Measurements from ENCODE around the gene IQCM.
"Not testable (repeated sequence)": the region's sequence is repeated elsewhere in the genome, so short reads cannot be mapped to it uniquely, and the experiment has no call there.

The IQCM gene

DNA sequence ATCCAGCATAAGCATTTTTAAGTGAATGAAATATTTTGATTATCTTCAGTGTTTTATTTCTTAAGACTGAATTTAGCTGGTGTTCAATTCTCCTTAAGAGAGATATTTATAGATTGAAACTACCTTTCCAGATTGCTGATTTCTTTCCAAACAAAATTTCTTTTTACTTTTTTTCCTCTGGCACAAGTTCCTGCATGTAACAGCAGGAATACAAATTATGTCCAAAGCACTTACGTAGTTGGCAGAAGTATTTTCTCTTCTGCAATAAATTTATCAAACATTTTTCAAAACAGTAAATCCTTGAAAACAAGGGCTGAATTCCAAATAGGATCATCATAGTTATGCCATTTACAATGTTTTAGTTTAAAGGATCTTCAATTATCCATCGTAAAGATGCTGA is 412.6 kb downstream of the IQCM start:
- no peaks in the 10 kb centered on the region for H3K4me1 ChIP-seq (ENCODE audit: control insufficient read depth, insufficient read depth, low read length)
- H3K9me3 ChIP-seq (ENCODE audit: control insufficient read depth in 2 of 2, low read length in 2 of 2) = no peaks in the 10 kb centered on the region
- H3K4me3 ChIP-seq (ENCODE audit: low read length in 2 of 2) = no peak overlapping the region
- no peaks in the 10 kb centered on the region for H3K36me3 ChIP-seq (ENCODE audit: control insufficient read depth in 2 of 2, insufficient read depth in 2 of 2, low read length in 2 of 2)
- no peaks in the 10 kb centered on the region for H3K27me3 ChIP-seq (ENCODE audit: control insufficient read depth in 1 of 2, insufficient read depth in 2 of 2, low read length in 2 of 2)
- no peak overlapping the region for H3K9ac ChIP-seq (ENCODE audit: low read length in 2 of 2)
- no peak overlapping the region for H3K27ac ChIP-seq (ENCODE audit: low read length)

DNA sequence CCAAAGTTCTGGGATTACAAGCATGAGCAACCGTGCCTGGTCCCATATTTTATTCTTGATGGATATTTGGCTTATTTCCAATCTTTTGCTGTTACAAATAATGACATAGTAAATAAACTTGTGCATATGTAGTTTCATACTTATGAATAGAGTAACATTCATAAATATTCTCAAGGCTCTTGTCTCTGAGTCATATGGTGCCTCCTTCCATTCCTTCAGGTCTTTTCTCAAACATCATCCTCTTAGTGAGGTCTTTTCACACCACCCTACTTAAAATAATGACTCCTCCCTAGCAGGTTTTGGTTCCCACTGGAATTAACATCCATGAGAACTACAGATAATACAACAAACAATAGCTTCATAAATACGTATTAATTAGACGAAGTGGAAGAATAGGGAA is 416.6 kb downstream of the IQCM start:
- H3K9me3 ChIP-seq (ENCODE audit: control insufficient read depth in 2 of 2, low read length in 2 of 2) = no peaks in the 10 kb centered on the region
- no peaks in the 10 kb centered on the region for H3K27me3 ChIP-seq (ENCODE audit: control insufficient read depth in 1 of 2, insufficient read depth in 2 of 2, low read length in 2 of 2)
- H3K9ac ChIP-seq (ENCODE audit: low read length in 2 of 2) = no peak overlapping the region
- H3K4me1 ChIP-seq (ENCODE audit: control insufficient read depth, insufficient read depth, low read length) = no peaks in the 10 kb centered on the region
- no peak overlapping the region for H3K4me3 ChIP-seq (ENCODE audit: low read length in 2 of 2)
- no peaks in the 10 kb centered on the region for H3K36me3 ChIP-seq (ENCODE audit: control insufficient read depth in 2 of 2, insufficient read depth in 2 of 2, low read length in 2 of 2)
- H3K27ac ChIP-seq (ENCODE audit: low read length) = no peak overlapping the region

DNA sequence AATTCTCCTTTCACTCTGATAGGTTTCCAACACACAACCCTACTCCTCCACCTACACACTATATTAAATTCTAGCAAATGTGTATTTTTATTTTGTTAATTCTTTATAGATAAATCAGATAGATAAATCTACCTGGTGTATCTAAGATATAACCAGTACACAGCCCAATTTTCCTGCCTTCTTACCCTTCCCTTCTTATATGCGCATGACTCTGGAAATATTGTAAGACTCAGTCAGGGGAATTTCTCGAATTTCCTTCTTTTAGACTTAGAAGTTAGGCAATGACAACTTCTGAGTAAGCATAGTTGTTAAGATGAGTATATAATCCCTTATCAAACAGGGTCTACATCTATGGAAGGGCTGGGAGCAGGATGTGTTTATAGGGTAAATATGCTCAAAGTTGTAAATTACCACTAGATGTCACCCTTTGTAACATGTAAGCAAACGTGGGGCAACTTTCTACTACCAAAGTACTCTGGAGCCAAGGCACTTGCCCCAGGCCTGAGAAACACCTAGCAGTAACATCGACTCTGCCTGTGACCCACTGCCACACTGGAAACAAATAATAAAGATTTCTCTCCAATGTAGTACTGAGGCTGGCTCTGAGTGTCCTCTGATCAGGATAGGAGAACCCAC is 444.7 kb downstream of the IQCM start:
- H3K36me3 ChIP-seq (ENCODE audit: control insufficient read depth in 2 of 2, insufficient read depth in 2 of 2, low read length in 2 of 2) = no peaks in the 10 kb centered on the region
- no peaks in the 10 kb centered on the region for H3K27me3 ChIP-seq (ENCODE audit: control insufficient read depth in 1 of 2, insufficient read depth in 2 of 2, low read length in 2 of 2)
- no peaks in the 10 kb centered on the region for H3K4me1 ChIP-seq (ENCODE audit: control insufficient read depth, insufficient read depth, low read length)
- H3K9me3 ChIP-seq (ENCODE audit: control insufficient read depth in 2 of 2, low read length in 2 of 2) = no peaks in the 10 kb centered on the region
- no peak overlapping the region for H3K9ac ChIP-seq (ENCODE audit: low read length in 2 of 2)
- no peak overlapping the region for H3K27ac ChIP-seq (ENCODE audit: low read length)
- no peak overlapping the region for H3K4me3 ChIP-seq (ENCODE audit: low read length in 2 of 2)

DNA sequence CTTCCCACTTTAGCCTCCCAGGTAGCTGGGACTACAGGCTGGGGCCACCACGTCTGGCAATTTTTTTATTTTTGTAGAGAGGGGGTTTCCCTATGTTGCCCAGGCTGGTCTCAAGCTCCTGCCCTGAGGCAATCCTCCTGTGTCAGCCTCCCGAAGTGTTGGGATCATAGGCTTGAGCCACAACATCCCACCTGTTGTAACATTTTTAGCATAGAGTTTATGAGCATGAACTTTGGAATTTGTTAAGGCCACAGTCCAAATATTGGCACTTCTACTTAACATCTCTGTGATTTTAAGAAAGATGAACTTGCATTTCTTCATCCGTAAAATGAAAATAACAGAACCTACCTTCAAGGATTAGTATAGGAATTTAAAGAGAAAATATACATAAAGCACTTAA is 445.6 kb downstream of the IQCM start:
- Histone ChIP-seq H3K4me3 (ENCODE audit: low read length in 2 of 2) (no peak overlapping the region), H3K27me3 (ENCODE audit: control insufficient read depth in 1 of 2, insufficient read depth in 2 of 2, low read length in 2 of 2) (no peaks in the 10 kb centered on the region), H3K9me3 (ENCODE audit: control insufficient read depth in 2 of 2, low read length in 2 of 2) (no peaks in the 10 kb centered on the region), H3K4me1 (ENCODE audit: control insufficient read depth, insufficient read depth, low read length) (no peaks in the 10 kb centered on the region), H3K9ac (ENCODE audit: low read length in 2 of 2) (no peak overlapping the region), H3K27ac (ENCODE audit: low read length) (no peak overlapping the region), H3K36me3 (ENCODE audit: control insufficient read depth in 2 of 2, insufficient read depth in 2 of 2, low read length in 2 of 2) (no peaks in the 10 kb centered on the region)

DNA sequence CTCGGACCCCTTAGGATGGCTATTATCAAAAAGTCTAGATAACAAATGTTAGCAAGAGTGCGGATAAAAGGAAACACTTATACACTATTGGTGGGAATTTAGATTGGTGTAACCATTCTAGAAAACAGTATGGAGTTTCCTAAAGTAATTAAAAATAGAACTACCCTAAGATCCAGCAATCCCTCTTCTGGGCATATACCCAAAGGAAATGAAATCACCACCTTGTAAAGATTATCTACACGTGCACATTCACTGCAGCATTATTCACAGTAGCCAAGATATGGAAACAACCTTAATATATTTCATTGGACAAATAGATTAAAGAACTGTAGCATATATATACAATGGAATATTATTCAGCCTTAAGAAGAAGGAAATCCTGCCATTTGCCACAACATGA is 462.4 kb downstream of the IQCM start:
- no peaks in the 10 kb centered on the region for H3K4me1 ChIP-seq (ENCODE audit: control insufficient read depth, insufficient read depth, low read length)
- no peaks in the 10 kb centered on the region for H3K36me3 ChIP-seq (ENCODE audit: control insufficient read depth in 2 of 2, insufficient read depth in 2 of 2, low read length in 2 of 2)
- no peak overlapping the region for H3K9ac ChIP-seq (ENCODE audit: low read length in 2 of 2)
- H3K9me3 ChIP-seq (ENCODE audit: control insufficient read depth in 2 of 2, low read length in 2 of 2) = no peaks in the 10 kb centered on the region
- H3K27ac ChIP-seq (ENCODE audit: low read length) = no peak overlapping the region
- no peak overlapping the region for H3K4me3 ChIP-seq (ENCODE audit: low read length in 2 of 2)
- no peaks in the 10 kb centered on the region for H3K27me3 ChIP-seq (ENCODE audit: control insufficient read depth in 1 of 2, insufficient read depth in 2 of 2, low read length in 2 of 2)

DNA sequence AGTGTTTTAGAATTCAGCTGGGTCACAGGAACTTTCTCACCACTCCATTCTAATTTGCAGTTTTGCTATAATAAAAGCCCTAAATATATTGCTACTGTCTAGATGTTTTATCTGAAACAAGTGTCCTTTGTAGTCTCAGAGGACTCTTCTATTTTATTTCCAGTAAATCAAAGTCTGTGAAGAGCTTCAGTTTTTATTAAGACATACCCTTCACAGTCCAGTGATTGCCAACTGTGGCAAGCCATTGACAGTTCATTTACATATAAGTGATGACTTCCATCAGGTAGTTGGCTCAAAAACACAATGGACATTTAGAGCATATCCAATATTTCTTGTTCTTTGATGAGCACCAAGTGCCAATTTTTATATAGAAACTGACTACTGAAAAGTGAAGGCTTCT is 466.1 kb downstream of the IQCM start:
- no peaks in the 10 kb centered on the region for H3K36me3 ChIP-seq (ENCODE audit: control insufficient read depth in 2 of 2, insufficient read depth in 2 of 2, low read length in 2 of 2)
- no peak overlapping the region for H3K27ac ChIP-seq (ENCODE audit: low read length)

DNA sequence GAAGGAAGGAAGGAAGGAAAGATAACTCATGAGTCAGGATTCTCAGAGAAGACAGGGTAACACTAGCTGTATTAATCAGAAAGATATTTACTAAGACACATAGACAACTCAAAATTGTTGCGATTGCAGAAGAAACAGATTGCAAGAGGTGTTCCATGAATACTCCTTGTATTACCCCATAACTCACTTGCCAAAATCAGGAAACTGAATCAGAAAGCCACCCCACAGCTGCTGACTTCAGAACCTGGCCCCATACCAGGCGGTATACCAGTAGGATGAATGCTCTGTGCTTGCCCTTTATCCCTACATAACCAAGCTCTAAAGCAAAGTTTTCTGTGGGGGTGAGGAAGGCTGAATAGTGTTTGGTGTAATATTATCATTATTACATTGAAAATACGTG is 468.5 kb downstream of the IQCM start:
- no peaks in the 10 kb centered on the region for H3K36me3 ChIP-seq (ENCODE audit: control insufficient read depth in 2 of 2, insufficient read depth in 2 of 2, low read length in 2 of 2)
- no peak overlapping the region for H3K27ac ChIP-seq (ENCODE audit: low read length)
- H3K4me1 ChIP-seq (ENCODE audit: control insufficient read depth, insufficient read depth, low read length) = no peaks in the 10 kb centered on the region
- H3K9me3 ChIP-seq (ENCODE audit: control insufficient read depth in 2 of 2, low read length in 2 of 2) = no peaks in the 10 kb centered on the region
- no peaks in the 10 kb centered on the region for H3K27me3 ChIP-seq (ENCODE audit: control insufficient read depth in 1 of 2, insufficient read depth in 2 of 2, low read length in 2 of 2)
- no peak overlapping the region for H3K4me3 ChIP-seq (ENCODE audit: low read length in 2 of 2)
- no peak overlapping the region for H3K9ac ChIP-seq (ENCODE audit: low read length in 2 of 2)

More for the DNA sequence above, 466.1 kb downstream of the IQCM start:
- H3K9ac ChIP-seq (ENCODE audit: low read length in 2 of 2) = no peak overlapping the region
- H3K9me3 ChIP-seq (ENCODE audit: control insufficient read depth in 2 of 2, low read length in 2 of 2) = no peaks in the 10 kb centered on the region
- no peaks in the 10 kb centered on the region for H3K27me3 ChIP-seq (ENCODE audit: control insufficient read depth in 1 of 2, insufficient read depth in 2 of 2, low read length in 2 of 2)
- H3K4me3 ChIP-seq (ENCODE audit: low read length in 2 of 2) = no peak overlapping the region
- H3K4me1 ChIP-seq (ENCODE audit: control insufficient read depth, insufficient read depth, low read length) = no peaks in the 10 kb centered on the region

DNA sequence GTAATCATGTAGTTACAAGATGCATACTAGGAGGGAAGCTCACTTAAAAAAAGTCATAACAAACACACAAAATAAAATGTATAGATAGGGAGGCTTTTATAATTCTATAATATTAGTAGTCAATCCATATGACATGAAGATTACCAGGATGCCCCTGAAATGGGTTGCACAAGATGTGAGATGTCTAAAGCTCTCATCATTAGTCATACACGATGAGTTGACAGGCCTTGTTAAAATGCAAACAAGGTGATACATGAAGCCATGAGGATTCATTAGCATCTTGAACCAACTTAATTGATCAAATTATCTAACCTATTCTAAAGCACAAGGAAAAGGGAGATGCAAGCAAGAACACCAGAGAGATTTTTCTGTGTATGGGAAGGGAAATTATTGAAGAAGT is 470.2 kb downstream of the IQCM start:
- no peak overlapping the region for H3K27ac ChIP-seq (ENCODE audit: low read length)
- H3K27me3 ChIP-seq (ENCODE audit: control insufficient read depth in 1 of 2, insufficient read depth in 2 of 2, low read length in 2 of 2) = no peaks in the 10 kb centered on the region
- no peaks in the 10 kb centered on the region for H3K9me3 ChIP-seq (ENCODE audit: control insufficient read depth in 2 of 2, low read length in 2 of 2)
- no peak overlapping the region for H3K4me3 ChIP-seq (ENCODE audit: low read length in 2 of 2)
- H3K9ac ChIP-seq (ENCODE audit: low read length in 2 of 2) = no peak overlapping the region
- H3K36me3 ChIP-seq (ENCODE audit: control insufficient read depth in 2 of 2, insufficient read depth in 2 of 2, low read length in 2 of 2) = no peaks in the 10 kb centered on the region
- no peaks in the 10 kb centered on the region for H3K4me1 ChIP-seq (ENCODE audit: control insufficient read depth, insufficient read depth, low read length)

DNA sequence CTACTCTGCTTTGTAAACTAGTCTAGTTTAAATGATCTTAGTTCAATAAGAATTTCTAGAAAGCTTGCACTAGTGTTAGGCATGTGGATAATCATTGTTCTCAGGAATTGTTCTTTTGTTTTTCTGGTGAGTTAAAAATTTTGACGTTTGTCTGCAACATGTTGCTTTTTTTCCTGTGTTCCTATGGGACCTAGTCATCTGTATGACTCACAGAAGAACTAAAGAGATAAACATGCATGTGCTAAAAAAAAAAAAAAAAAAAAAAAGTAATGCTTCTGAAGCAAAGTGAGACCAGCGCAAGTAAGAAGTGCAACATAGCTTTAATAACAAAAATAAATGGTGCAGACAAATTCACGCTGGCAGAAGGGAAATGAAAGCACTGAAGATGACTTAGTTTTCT is 471.2 kb downstream of the IQCM start:
- Histone ChIP-seq H3K27ac (ENCODE audit: low read length) (no peak overlapping the region), H3K4me1 (ENCODE audit: control insufficient read depth, insufficient read depth, low read length) (no peaks in the 10 kb centered on the region), H3K27me3 (ENCODE audit: control insufficient read depth in 1 of 2, insufficient read depth in 2 of 2, low read length in 2 of 2) (no peaks in the 10 kb centered on the region), H3K36me3 (ENCODE audit: control insufficient read depth in 2 of 2, insufficient read depth in 2 of 2, low read length in 2 of 2) (no peaks in the 10 kb centered on the region), H3K9me3 (ENCODE audit: control insufficient read depth in 2 of 2, low read length in 2 of 2) (no peaks in the 10 kb centered on the region), H3K4me3 (ENCODE audit: low read length in 2 of 2) (no peak overlapping the region), H3K9ac (ENCODE audit: low read length in 2 of 2) (no peak overlapping the region)

DNA sequence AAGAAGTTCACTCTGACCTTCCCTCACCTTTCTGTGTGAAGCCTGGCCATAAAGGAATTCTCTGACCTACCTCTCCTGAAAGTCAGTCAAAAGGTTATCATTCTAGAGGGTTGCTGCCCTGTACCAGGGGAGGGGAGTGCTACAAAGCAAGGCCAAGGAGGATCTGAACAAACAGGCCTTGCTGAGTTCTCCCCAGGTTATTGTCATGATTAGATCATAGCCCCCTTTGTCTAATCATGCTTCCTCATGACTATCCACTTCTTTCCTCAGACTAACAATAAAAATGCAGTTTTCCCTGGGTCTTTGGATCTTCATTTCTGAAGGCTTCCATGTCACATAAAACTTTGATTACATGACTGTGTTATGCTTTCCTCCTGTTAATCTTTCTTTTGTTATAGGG is 472.0 kb downstream of the IQCM start:
- H3K27me3 ChIP-seq (ENCODE audit: control insufficient read depth in 1 of 2, insufficient read depth in 2 of 2, low read length in 2 of 2) = no peaks in the 10 kb centered on the region
- no peak overlapping the region for H3K4me3 ChIP-seq (ENCODE audit: low read length in 2 of 2)
- no peaks in the 10 kb centered on the region for H3K4me1 ChIP-seq (ENCODE audit: control insufficient read depth, insufficient read depth, low read length)
- no peak overlapping the region for H3K27ac ChIP-seq (ENCODE audit: low read length)
- H3K36me3 ChIP-seq (ENCODE audit: control insufficient read depth in 2 of 2, insufficient read depth in 2 of 2, low read length in 2 of 2) = no peaks in the 10 kb centered on the region
- H3K9me3 ChIP-seq (ENCODE audit: control insufficient read depth in 2 of 2, low read length in 2 of 2) = no peaks in the 10 kb centered on the region
- no peak overlapping the region for H3K9ac ChIP-seq (ENCODE audit: low read length in 2 of 2)

DNA sequence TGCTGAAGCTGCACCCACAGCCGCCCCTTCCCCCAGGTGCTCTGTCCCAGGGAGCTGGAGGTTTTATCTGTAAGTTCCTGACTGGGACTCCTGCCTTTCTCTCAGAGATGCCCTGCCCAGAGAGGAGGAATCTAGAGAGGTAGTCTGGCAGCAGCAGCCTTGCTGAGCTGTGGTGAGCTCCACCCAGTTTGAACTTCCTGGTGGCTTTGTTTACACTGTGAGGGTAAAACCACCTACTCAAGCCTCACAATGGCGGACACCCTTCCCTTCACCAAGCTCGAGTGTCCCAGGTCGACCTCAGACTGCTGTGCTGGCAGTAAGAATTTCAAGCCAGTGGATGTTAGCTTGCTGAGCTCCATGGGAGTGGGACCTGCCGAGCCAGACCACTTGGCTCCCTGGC is 474.5 kb downstream of the IQCM start:
- H3K27ac ChIP-seq (ENCODE audit: low read length); H3K4me1 ChIP-seq (ENCODE audit: control insufficient read depth, insufficient read depth, low read length); H3K4me3 ChIP-seq (ENCODE audit: low read length in 2 of 2); H3K9me3 ChIP-seq (ENCODE audit: control insufficient read depth in 2 of 2, low read length in 2 of 2); H3K27me3 ChIP-seq (ENCODE audit: control insufficient read depth in 1 of 2, insufficient read depth in 2 of 2, low read length in 2 of 2); H3K9ac ChIP-seq (ENCODE audit: low read length in 2 of 2); H3K36me3 ChIP-seq (ENCODE audit: control insufficient read depth in 2 of 2, insufficient read depth in 2 of 2, low read length in 2 of 2): not testable (repeated sequence)
